Measurements from ENCODE around the gene CCT7.
"Not testable (repeated sequence)": the region's sequence is repeated elsewhere in the genome, so short reads cannot be mapped to it uniquely, and the experiment has no call there.

The CCT7 gene

DNA sequence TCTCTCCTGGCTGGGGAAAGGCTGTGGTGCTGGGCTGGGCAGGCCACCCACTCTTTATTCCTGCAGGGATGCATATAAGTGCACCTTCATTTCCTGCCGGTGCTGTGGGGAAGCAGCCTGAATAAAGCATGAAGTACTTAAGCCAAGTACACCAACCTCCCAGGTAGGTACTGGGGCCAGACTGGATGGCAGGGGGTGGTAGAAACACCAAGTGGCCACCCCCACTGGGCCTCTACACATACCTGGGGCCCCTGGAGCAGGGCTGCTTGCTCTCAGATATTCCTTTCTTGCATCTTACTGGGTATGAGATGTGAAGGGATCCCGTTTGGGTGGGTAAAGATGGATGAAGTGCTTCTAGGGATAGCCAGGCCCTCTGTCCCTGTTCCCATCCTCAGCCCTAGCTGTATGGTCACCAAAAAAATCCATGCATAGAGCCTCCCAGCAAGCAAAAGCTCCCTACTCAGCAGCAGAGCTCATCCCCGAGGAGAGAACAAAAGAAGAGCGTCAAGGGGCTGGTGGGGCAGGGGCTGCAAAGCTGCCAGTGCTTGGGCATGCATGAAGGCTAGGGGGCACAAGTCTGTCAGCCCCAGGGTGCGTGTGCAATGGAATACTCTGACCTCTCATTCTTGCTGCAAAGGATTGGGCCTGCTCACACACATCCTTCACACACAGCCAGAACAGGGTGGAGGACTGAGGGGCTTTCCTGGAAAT lies 22.0 kb downstream of the CCT7 start:
- DNase-seq, result no peak

DNA sequence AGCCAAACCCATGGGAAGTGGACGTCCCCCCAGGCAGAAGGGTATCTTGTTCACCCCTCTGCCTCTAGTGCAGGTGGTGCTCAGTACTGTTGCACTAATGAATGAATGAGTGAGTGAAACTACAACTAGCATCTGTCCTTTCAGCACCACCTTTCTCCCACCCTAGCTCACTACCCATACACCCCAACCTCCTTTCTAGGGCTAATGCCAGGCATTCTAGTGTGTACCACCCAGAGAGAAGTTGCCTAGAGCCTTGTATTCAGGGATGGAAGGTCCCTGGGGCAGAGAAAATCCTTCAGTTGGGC lies 22.5 kb downstream of the CCT7 start:
- no peak for DNase-seq

GRCh38 chr2:73257021-73257420 lies 22.9 kb downstream of the CCT7 start:
- no peak for DNase-seq

DNA sequence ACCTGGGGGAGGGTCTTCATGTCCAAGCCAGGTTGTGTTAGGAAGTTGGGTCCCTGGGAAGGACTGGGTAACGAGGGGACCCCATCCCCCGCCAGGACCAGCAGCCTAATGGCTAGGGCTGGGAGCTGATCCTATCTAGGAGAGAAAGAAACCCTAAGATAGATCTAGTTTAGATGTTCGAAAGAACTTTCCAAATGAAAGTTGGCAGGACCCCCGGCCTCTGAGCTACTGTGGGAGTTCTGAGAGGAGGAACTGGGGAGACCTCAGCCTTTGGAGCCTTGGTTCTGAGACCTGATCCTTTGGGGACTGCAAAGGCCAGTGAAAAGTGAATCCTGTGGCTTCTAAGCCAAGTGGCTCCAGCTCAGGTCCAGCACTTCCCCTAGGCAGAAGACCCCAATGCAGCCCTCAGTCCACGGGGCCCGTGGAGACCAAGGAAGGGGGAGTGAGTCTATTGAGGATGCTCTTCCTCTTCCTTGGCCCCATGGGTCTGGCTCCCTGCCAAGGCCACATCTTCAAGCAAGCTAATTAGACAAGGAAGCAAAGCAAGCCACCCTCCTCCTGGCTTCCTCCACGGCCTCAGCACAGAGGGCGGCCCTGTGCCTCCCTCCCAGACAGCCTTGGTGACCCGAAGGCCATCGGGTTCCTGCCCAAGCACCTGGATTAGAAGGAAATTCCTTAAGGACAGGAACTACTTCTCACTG lies 23.5 kb downstream of the CCT7 start:
- DNase-seq, result no peak

- no peak for DNase-seq
Measured at GRCh38 chr2:73258186-73258912, 24.2 kb downstream of the CCT7 start.

DNA sequence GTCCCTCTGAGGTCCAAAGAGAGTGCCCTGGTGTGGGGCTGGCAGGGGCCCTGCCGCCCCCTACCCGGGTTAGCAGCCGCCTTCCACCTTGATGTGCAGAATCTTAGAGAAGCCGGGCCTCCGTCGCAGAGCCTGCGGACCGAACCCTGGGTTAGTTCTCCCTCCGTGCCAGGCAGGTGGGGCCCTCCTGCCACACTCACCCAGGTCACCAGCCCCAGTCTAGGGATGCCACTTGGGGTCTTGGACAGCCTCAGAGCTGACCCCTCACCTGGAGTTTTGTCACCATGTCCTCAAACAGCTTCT lies 24.8 kb downstream of the CCT7 start:
- no peak for DNase-seq

DNA sequence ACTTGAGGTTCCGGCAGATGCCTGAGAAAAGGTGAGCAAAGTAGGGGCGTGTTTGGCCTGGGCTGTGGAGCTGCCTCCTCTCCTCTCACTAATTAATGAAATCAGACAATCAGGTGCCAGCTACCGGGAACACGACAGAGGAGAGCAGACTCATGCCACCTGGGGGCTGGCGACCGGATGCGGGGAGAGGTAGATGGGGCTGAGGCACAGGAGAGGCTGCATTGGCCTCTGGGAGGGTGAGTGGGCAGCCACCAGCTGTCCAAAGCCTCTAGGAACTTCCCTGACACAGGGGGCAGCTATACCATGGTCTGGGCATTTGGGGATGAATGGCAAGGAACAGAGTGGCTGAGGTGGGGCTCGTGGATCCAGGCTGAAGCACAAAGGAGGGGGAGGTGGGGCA lies 25.2 kb downstream of the CCT7 start:
- DNase-seq, result no peak

- DNase-seq, result no peak
Measured at GRCh38 chr2:73259704-73260337, 25.7 kb downstream of the CCT7 start.

DNA sequence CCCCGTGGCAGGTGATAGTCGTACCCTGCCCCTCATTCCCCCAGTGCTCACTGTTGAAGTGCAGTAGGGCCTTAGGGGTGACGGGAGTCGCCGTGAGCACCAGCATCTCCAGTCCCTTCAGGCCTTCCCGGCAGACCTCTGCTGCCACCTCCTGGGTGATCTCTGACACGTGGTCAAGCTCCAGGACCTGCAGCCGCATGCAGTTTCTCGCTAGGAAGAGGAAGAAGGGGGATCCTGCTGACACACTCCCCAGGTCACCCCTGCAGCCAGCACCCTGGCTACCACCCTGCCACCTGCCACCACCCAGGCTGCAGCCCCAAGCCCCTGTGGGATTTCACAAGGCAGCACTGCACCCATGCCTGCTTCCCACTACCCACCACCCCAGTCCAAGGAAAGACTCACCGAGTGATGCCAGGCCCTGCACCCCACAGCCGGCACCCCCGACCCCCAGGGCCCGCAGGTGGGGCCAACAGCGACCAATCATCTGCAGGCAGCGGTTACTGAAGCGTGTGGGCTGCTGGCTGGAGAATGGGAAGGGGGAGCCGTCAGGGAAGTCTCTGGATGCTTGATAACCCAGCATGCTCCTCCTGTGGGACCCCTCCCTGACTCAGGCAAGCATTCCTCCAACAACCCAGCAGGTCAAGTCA lies 26.4 kb downstream of the CCT7 start:
- no peak for DNase-seq

GRCh38 chr2:73262108-73262651 lies 28.1 kb downstream of the CCT7 start:
- DNase-seq, result no peak

DNA sequence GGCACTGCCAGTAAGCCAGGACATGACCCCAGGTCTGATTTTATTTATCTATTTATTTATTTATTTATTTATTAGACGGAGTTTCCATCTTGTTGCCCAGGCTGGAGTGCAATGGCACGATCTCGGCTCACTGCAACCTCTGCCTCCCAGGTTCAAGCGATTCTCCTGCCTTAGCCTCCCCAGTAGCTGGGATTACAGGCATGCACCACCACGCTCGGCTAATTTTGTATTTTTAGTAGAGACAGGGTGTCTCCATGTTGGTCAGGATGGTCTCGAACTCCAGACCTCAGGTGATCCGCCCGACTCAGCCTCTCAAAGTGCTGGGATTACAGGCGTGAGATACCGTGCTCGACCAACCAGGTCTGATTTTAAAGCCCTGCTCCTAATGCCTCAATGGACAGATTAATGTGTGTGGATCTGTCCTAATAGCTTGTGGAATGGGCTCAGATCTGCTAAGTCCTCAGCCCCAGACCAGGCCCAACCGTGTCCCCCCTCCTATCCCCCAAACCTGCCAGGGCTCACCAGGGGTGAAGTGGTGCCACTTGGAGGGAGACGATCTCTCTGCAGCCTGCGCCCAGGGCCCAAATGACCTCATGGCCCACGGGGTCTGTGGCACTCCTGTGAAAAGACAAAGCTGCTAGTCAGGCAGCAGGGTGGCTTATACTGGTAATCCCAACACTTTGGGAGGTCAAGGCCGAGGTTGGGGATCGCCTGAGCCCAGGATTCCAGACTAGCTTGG lies 28.8 kb downstream of the CCT7 start:
- not testable (repeated sequence) for DNase-seq

DNA sequence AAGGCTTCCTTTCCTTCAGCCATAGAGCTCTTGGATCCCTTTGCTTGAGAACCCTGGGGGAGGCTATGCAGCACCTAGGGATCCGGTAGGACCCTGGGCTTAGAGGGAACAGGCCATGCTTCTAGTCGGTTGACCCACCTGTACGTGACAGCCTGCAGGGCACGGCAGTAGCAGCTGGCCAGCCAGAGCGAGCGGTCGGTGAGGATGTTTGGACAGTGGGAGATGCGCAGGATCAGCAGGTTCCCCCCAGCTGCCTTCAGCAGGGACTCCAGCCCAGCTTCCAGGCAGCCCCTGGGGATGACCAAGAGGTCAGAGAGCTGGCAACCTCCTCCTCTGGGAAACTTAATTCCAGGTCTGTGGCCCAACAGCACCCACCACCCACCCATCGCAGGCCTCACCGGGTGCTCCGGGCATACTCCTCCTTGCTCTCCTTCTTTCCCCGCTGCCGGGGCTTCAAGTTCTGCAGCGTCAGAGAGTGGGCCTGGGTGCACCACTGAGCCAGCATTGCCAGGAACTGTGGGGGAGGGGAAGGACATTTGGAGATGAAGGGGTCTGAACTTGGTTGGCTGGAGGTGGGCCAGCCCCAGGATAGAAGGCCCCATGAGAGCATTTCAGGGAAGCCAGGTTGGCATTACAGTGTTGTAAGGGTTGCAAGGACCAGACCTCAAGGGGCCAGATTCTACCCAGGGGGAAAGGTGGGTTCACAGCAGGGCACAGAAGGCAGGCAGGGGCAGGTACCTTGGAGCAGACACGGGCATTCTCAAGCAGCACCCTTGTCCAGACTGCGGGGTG lies 29.6 kb downstream of the CCT7 start:
- DNase-seq, result no peak

DNA sequence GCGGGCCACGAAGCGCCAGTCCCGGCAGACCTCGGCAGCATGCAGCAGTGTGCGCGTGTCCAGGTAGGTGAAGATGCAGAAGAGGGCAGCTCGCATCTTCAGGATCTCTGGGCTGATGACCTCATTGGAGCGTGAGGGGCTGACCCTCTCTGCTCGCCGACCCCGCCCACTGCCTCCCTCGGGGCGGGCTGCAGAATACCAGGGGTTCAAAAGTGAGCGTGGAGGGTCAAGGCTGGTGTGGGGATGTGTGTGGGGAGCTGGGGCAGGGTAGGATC lies 30.2 kb downstream of the CCT7 start:
- DNase-seq, result no peak

GRCh38 chr2:73264783-73265182 lies 30.7 kb downstream of the CCT7 start:
- DNase-seq, result no peak

DNA sequence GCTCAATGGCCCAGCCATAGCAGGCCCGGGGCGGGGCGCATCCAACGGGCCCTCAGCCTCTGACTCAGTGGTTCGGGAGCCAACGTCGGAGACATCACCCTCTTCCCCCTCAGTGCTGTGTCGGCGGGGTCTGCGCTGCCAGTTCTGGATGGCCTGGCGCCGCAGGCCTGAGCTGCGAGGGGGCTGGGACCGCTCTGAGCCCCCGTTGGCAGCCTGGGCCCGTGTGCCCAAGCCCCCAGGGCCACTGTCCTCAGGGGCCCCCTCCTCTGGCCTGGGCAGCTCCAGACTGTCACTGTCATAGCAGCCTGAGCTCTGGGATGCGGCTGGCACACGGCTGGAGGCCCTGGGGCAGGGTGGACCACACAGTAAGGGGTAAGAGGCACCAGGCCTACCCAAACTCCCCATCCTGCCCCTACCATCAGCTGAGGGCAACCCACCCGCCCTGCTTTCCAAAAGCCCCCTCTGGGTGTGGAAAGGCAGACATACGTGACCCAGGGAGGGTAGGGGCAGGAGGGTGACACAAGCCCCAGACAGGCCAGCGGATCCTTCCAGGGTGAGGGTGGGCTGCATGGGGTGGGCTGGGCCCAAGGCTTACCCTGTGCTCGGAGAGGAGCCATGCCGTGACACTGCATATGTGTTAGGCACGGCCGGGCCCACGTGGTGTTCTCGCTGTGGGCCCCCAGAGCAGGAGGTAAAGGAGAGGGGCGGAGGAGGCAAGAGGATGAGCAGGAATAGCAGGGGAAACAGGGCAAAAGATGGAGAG lies 31.4 kb downstream of the CCT7 start:
- no peak for DNase-seq

DNA sequence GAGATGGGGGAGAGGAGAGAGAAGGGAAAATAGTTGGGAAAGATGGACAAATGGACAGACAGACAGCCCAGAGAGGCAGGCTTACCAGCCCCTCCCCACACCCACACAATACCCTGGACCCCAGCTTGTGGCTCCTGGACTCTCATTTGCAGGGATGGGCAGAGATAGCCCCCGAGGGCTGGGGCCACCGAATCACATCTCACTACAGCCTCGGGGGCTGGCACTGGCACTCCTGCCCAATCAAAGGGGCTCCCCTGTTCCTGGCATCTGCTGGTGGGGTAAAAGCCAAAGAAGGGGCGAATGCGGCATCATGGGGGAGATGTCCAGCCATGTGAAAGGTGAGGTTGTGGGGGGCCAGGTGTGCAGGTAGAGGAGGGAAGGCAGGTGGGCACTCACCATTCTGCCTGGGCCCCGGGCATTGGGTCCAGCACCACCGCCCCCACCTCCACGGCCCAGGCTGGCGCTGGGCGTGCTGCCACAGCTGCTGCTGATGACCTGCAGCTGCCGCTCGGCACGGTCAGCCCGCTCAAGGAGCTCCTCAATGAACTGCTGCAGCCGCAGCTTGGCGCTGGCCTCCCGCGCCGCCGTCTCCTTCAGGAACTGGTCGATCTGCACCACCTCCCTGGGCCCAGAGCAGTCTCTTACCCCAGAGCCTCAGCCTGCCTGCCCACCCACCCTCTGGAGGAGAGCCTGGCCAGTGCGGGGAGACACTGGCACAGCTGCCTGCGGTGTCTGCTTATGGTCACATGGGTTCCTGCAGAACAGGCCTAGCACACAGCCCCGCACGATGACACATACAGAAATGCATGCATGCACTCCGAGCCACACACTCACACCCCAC lies 32.2 kb downstream of the CCT7 start:
- DNase-seq, result no peak

- DNase-seq, result no peak
Measured at GRCh38 chr2:73267008-73267407, 32.9 kb downstream of the CCT7 start.

DNA sequence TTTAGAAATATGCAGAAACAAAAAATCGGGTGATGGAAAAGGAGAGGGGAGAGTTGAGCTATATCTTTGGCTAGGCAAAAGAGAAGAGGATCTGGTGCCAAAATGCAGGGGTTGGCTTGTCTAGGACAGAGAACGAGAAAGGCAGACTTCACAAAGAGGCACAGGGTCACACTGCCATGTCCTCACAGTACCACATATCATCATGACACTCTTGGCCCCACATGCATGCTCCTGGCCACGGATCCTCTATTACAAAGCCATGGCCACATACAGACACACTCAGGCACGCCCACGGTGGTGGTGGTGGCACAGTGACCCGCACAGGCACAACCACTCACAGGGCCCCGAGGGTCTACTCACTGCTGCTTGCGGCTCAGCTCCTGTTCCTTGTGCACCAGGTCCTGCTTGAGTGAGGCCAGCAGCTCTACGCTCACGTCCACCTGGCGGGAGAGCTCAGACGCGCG lies 34.3 kb downstream of the CCT7 start:
- no peak for DNase-seq

- DNase-seq, result peak; percentile 84
Measured at GRCh38 chr2:73268830-73269685, 35.0 kb downstream of the CCT7 start.

Measured in COR-L47 (cell line).